HK-2 (cell line): ENCODE measurements around the gene ZNF33A.
"Not testable (repeated sequence)": the region's sequence is repeated elsewhere in the genome, so short reads cannot be mapped to it uniquely, and the experiment has no call there.

Source experiments
- DNase-seq: peaks from one replicate; pipeline ENCODE4 v3.0.0-alpha.2; 2018; ENCODE audit not compliant: unreplicated experiment

ZNF33A gene

GRCh38 chr10:38010119-38010903 is at the start of gene ZNF33A:
ZNF33A (plus strand) TSS chr10:38010675; CDS start chr10:38012342, 1,667 bp downstream.
- peak; percentile 96 for DNase-seq

DNA sequence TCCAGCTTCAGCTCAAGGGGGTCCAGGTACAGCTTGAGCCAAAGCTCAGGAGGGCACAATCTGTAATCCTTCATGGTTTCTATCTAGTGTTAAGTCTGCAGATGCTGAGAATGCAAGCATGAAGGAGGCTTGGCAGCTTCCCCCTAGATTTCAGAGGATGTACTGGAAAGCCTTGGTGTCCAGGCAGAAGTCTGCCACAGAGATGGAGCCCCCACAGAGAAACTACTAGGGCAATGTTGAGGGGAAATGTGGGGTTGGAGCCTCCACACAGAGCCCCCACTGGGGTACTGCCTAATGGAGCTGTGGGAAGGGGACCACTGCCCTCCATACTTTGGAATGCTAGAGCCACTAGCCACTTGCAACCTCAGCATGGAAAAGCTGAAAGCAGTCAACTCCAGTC is 45.5 kb upstream of the ZNF33A start:
- no peak for DNase-seq

DNA sequence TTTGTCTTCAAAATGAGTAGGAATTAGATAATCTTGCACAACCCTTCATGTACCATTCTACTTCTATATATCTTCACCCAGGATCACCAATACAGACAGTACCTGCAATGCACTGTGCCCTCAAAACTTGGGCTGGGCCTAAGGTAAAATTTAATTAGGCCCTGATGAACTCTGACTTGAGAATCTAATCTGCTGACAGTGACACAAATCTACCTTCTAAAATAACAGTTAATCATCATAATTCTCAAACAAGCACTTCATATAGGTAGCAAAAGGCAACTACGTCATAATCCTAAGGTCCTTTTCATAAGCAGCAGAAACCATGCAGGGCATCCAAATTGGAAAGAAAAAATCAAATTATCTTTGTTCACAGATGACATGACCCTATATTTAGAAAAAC is 38.1 kb upstream of the ZNF33A start:
- no peak for DNase-seq

DNA sequence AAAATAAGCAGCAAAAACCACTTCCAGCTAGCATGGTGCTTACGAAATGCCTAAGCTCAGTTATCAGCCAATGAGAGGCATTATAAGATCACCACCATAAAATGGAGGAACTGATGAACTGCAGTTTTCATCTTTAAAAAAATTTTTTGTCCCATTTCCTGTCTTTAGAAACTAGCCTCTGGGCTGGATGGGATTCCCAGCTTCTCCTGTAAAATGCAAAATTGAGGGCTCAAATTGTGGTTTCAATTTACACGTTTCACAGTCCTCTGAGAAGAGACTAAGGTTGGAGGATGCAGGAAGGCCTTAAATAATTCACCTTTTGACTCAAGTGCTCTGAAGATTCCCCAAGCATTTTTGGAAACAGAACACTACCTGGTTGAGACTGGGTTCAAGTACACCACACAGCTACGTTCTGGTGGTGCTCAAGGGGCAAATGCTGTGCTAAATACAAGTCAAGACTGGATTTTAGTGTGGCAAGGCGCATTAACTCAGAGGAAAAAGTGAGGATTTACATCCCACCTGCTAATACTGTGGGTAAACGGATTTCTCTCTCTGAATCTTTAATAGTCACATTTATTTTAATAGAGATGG is 35.0 kb upstream of the ZNF33A start:
- peak; percentile 11 for DNase-seq

GRCh38 chr10:37976091-37976879 is 34.2 kb upstream of the ZNF33A start, which contains the start of gene ZNF25:
ZNF25 (minus strand) TSS chr10:37976647; CDS start chr10:37971722, 4,925 bp downstream.
- peak; percentile 99 for DNase-seq

DNA sequence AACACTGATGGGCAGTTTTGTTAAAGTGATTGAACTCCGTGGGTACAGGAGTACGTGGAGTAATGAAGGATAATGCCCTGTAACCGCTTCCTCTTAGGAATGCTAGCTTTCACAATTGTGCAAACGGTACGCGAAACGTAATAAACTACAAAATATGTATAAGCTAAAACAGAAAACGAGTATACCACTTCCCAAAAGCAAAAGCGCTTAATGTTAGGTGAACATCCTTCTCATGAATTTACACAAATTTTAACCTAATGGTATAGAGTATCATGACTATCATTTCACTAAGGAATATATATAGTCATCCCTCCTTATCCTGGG is 33.6 kb upstream of the ZNF33A start:
- DNase-seq = no peak

GRCh38 chr10:37991655-37992054 is 18.8 kb upstream of the ZNF33A start:
- DNase-seq = no peak

DNA sequence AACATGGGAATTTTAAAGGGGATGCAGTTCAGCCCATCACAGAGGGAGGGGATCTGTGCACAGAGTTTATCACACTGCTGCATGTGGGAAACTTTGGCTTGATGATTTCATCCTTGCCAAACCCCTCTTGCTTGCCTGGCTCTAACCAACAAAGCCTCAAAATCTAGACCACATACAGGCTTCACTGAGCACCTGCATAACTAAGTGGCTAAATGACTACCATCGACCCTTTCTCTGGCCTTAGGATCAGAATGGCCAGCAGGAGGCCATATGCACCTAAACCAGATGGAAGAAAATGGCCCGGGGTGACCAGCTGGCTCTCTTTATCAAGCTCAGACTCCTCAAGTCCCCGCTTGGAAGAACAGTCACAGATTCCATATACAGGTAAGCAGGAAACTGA is 18.4 kb upstream of the ZNF33A start:
- DNase-seq = peak; percentile 8

- not testable (repeated sequence) for DNase-seq
These were observed 11.6 kb upstream of the ZNF33A start for GRCh38 chr10:37998920-37999319.

- DNase-seq = not testable (repeated sequence)
These were observed 10.0 kb upstream of the ZNF33A start for GRCh38 chr10:38000474-38000873.

DNA sequence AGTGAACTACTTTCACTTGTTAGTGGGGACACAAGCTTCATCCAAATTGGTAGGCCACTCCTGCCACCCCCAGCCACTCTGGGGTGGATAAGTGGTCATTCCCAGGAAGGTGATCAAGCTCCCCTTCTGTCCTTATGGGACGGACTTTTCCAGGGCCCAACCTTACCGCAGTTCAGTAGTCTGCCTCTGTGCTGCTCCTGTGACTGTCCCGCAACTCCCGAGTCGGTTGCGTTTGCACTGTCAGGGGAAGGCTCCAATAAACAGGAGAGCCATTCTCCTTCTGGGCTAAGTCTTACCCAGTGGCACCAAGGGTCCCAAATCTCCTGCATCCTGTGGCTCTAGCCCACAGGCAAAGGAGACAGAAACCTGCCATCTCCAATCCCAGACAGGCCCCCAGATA is 7.4 kb upstream of the ZNF33A start:
- no peak for DNase-seq

DNA sequence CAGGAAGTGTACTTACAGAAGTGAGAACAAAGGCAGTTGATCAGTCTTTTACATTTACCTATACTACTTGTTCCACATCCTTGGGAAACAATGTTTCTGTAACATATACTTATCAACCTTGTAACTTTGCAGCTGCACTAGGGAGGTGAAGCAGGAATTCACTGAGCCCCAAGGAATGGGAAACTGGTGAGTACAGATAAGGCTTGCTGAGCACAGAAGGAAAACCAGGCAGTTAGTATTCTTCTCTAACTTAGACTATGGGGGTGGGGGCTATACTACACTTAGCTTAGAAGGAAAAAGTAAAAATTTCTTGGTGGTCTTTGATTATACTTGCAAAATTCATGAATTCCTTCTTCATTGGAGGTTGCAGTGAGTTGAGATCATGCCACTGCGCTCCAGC is 6.9 kb upstream of the ZNF33A start:
- no peak for DNase-seq

DNA sequence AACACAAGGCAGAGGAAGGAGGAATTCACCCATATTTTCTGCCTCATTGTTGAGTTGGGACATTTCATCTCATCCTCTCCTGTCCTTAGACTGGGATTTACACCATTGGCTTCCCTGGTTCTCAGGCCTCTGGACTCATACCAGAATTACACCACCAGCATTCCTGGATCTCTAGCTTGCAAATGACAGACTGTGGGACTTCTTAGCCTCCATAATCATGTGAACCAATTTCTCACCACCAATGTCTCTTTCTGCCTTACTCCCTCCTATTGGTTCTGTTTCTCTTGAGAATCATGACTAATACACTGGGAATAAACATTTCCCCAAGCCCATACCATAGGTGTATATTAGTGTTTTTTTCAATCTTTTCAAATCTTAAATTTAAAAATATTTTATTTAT is 2.9 kb upstream of the ZNF33A start:
- no peak for DNase-seq

DNA sequence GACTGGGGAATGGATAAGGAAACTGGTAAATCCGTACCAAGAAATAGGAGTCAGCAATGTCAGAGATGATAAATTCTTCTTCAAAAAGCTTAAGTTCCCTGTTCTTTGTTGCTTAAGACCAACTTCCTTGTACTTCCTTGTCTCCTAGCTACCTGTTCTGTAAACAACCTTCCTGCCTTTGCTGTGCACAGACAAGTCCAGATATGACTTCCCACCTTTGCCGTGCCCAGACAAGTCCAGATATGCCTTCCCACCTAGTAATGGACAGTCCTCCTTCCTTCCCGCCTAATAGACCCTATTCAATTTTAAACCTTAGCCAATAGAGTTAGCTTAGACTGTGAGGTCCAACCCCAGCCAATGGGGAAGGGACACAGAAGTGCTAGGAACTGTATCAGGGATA is 2.5 kb upstream of the ZNF33A start:
- DNase-seq = no peak

DNA sequence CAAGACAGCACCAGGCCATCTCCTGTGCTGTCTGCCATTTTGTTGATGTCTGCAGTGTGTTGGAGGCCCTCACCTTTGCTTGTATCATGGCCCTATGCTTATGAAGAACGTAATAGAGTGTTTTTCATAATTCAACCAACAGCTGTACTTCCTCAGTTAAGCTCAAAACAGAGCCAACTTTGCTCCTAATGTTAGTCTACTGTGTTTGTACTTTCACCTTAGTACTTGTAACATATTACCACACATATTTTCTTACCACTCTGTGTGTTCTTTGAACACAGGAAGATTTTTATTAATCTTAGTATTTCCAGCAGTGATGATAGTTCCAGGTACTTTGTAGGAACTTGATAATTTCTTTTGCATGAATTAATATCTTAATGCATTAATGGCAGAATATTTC is 5.9 kb downstream of the ZNF33A start:
- DNase-seq = no peak

- not testable (repeated sequence) for DNase-seq
These were observed 8.6 kb downstream of the ZNF33A start for GRCh38 chr10:38019124-38019523.

DNA sequence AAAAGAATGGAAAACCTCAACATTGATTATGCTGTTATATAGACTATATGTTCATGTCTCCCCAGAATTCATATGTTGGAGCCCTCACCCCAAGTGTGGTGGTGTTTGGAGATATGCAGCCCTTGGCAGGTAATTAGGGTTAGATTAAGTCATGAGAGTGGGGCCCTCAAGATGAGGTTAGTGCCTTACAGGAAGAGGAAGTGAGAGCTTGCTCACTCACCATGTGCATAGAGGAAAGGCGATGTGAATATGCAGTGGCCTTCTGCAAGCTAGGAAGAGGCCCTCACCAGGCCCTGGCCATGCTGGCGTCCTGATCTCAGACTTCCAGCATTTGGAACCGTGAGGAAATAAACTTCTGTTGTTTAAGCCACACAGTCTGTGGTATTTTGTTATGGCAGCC is 14.8 kb downstream of the ZNF33A start:
- DNase-seq = no peak

GRCh38 chr10:38027986-38028385 is 17.5 kb downstream of the ZNF33A start:
- peak; percentile 20 for DNase-seq

GRCh38 chr10:38032886-38033285 is 22.4 kb downstream of the ZNF33A start:
- DNase-seq = no peak

DNA sequence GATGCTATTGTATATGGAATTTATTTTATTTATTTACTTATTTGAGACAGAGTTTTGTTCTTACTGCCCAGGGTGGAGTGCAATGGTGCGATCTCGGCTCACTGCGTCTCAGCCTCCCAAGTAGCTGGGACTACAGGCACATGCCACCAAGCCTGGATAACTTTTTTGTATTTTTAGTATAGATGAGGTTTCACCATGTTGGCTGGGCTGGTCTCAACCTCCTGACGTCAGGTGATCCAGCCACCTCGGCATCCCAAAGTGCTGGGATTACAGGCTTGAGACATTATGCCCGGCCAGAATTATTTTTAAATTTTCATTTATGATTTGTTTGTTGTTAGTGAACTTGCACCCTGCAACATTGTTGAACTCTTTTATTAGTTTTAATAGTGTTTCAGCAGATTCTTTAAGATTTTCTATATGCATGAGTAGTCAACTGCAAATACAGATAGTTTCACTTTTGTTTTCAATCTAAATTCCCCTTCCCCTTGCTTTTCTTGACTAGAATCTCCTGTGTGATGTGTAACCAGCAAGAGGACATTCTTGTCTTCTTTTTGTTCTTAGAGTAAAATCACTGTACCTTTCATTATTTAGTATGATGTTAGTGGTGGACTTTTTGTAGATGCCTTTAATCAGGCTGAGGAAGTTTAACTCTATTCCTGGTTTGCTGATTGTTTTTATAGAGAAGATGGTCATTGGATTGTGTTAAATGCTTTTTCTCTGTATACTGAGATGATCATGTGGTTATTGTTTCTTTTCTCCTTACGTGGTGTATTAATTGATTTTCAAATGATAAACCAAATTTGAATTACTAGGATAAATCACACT is 27.8 kb downstream of the ZNF33A start:
- DNase-seq = no peak

DNA sequence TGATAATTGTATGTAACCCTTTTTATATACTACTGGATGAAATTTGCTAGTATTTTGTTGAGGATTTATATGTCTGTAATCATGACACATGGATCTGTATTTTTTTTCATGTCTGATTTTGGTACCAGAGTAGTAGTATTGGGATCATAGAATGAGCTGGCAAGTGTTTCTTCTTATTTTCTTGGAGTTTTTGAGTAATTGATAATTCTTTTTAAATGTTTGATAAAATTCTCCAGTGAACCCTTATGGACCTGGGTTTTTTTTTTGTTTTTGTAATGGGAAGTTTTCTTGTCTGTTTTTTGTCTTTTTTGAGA is 28.4 kb downstream of the ZNF33A start:
- no peak for DNase-seq

DNA sequence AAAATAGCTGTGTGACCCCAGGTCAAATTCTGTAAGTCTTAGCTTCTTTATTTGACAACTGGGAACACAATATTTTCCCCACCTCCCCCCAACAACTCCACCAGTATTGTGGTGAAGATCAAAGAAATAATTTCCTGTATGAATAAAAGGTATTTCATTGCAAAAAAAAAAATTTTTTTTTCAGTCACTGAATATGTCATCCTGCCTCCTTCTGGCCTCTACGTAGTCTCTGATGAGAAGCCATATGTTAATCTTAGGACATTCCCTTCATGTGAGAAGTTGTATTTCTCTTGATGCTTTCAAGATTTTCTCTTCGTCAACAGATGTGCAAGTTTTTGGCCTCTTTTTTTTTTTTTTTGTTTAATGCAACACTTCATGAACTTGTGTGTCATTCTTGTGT is 33.0 kb downstream of the ZNF33A start:
- no peak for DNase-seq
